Endodermal cell (in vitro differentiated cells): Measurements from ENCODE around the gene SLC66A3. TPM values are rescaled to one million over a fixed set of nuclear protein-coding genes. Genes with fewer than 3 reads are reported as not detected.

Experiments used
- DNase-seq: peaks from one replicate; pipeline ENCODE4 v3.0.0-alpha.2; 2017
- H3K27ac ChIP-seq: 2 replicates; pipeline ENCODE4 v1.5.1; 2013; ENCODE audit warnings: mild to moderate bottlenecking, low read depth, low read length, moderate library complexity
- H3K27me3 ChIP-seq: 2 replicates; pipeline ENCODE4 v1.6.1; 2013; ENCODE audit warnings: mild to moderate bottlenecking, low read length, moderate library complexity; ENCODE audit not compliant: insufficient read depth, control insufficient read depth, poor library complexity, severe bottlenecking
- H3K36me3 ChIP-seq: 2 replicates; pipeline ENCODE4 v1.7.0; 2013; ENCODE audit warnings: mild to moderate bottlenecking, low read length, moderate library complexity; ENCODE audit not compliant: control insufficient read depth, insufficient read depth
- H3K4me1 ChIP-seq: one replicate; pipeline ENCODE4 v1.7.0; 2013; ENCODE audit warnings: low read length; ENCODE audit not compliant: control insufficient read depth, insufficient read depth
- H3K4me3 ChIP-seq: 2 replicates; pipeline ENCODE4 v1.5.1; 2013; ENCODE audit warnings: mild to moderate bottlenecking, low read length, moderate library complexity
- H3K9ac ChIP-seq: 2 replicates; pipeline ENCODE4 v1.6.1; 2013; ENCODE audit warnings: mild to moderate bottlenecking, low read length, moderate library complexity; ENCODE audit not compliant: poor library complexity, severe bottlenecking; ENCODE audit errors: extremely low read depth
- H3K9me3 ChIP-seq: 2 replicates; pipeline ENCODE4 v1.6.1; 2013; ENCODE audit warnings: mild to moderate bottlenecking, low read length, moderate library complexity; ENCODE audit not compliant: control insufficient read depth
- H3K27ac Mint-ChIP-seq: 2 replicates; pipeline ENCODE4 v1.8.0; 2020; ENCODE audit warnings: mixed read lengths
- H3K27me3 Mint-ChIP-seq: 2 replicates; pipeline ENCODE4 v1.8.0; 2021; ENCODE audit warnings: mild to moderate bottlenecking, mixed read lengths; ENCODE audit not compliant: insufficient read depth
- H3K36me3 Mint-ChIP-seq: 2 replicates; pipeline ENCODE4 v1.8.0; 2020; ENCODE audit warnings: low read depth, mixed read lengths
- H3K4me1 Mint-ChIP-seq: 2 replicates; pipeline ENCODE4 v1.8.0; 2020; ENCODE audit warnings: mixed read lengths
- H3K4me3 Mint-ChIP-seq: 2 replicates; pipeline ENCODE4 v1.8.0; 2020; ENCODE audit warnings: mild to moderate bottlenecking, moderate library complexity, mixed read lengths
- H3K9me3 Mint-ChIP-seq: 2 replicates; pipeline ENCODE4 v1.8.0; 2020; ENCODE audit warnings: mild to moderate bottlenecking, mixed read lengths
- WGBS, 2 experiments: methylation state at CpG; one replicate each; pipeline versions ENCODE4 v1.1.5 to v1.1.7; 2013; ENCODE audit warnings: missing lambda C conversion rate in 2 of 2, mixed read lengths in 1 of 2; ENCODE audit not compliant: insufficient coverage in 1 of 2, insufficient read length in 1 of 2; 5-methylcytosine and 5-hydroxymethylcytosine counted together
- total RNA-seq, 2 donors: library from RNA; stranded (reverse); fragmentation: NEBNext Ultra II Directional in 1 of 2; extraction: Animal tissue kit (Norgen Biotek cat#: 25700) in 1 of 2; gene quantifications; 2 replicates in 1 of 2; 3 replicates in 1 of 2; pipeline ENCODE4 v1.2.1, GENCODE V29; 2021
- TF ChIP-seq, protein P1 (sequence below): fragments of 200-600 bp; sonication (generic); conservative IDR thresholded peaks from 2 replicates; pipeline ENCODE4 v1.5.0; 2021; ENCODE audit warnings: antibody characterized with exemption, mild to moderate bottlenecking

SLC66A3 gene
- total RNA-seq, 2 donors from 2014 or later = 14.4 to 17.5 TPM

DNA sequence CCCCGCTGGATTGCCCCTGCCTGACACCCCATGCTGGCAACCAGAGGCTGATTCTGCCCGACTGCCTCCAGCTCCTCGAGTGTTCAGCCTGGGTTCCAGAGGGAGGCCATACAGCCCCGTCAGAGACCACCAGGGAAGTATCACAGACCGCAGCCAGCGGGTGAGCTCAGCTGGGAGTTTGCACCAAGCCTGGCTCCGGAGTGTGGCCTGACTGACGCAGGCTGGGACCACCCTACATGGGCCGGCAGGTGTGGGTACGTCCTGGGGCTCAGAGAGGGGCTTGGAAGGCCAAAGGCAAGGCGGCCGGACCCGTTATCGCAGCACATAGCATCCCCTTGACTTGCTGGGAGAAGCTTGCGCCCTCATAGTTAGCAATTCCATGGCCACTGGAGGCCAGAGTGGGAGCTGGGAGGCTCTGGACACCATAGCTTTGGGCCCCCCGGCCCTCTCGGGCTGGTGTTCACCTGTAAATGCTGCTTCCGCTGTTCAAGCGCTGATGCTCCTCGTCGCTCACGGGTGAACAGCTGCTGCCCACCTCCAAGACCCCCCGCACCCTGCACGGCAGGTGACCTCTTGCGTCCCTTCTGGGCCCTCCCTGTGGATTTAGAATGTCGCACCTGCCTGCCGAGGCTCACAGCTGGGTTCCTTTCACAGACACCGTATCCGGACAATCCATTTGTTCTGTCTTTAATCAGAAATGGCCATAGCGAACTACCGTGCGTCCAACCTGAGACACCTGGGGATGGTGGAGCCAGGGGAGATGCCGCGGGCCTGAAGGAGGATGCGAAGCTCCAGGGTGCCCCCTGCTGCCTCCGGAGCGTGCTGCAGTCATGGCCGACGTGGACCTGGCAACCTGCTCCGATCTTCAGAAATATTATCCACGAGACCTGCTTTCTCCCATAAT, 31.2 kb upstream of the SLC66A3 start:
- TF ChIP-seq, protein P1, sequence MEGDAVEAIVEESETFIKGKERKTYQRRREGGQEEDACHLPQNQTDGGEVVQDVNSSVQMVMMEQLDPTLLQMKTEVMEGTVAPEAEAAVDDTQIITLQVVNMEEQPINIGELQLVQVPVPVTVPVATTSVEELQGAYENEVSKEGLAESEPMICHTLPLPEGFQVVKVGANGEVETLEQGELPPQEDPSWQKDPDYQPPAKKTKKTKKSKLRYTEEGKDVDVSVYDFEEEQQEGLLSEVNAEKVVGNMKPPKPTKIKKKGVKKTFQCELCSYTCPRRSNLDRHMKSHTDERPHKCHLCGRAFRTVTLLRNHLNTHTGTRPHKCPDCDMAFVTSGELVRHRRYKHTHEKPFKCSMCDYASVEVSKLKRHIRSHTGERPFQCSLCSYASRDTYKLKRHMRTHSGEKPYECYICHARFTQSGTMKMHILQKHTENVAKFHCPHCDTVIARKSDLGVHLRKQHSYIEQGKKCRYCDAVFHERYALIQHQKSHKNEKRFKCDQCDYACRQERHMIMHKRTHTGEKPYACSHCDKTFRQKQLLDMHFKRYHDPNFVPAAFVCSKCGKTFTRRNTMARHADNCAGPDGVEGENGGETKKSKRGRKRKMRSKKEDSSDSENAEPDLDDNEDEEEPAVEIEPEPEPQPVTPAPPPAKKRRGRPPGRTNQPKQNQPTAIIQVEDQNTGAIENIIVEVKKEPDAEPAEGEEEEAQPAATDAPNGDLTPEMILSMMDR = peak; percentile 96
- Histone ChIP-seq H3K9ac (no peak overlapping the region), H3K27ac (no peak overlapping the region), H3K36me3 (no peaks in the 10 kb centered on the region), H3K4me1 (peaks cover 8% of the 10 kb centered on the region), H3K9me3 (no peaks in the 10 kb centered on the region), H3K27me3 (no peaks in the 10 kb centered on the region), H3K4me3 (no peak overlapping the region)
- no peak overlapping the region for H3K27ac Mint-ChIP-seq
- peaks cover 2% of the 10 kb centered on the region for H3K4me1 Mint-ChIP-seq
- H3K27me3 Mint-ChIP-seq = peaks cover 8% of the 10 kb centered on the region
- no peaks in the 10 kb centered on the region for H3K9me3 Mint-ChIP-seq
- WGBS, 2 experiments = 64 to 81% methylated on average over 19 to 41 of the region's 41 CpGs
- H3K4me3 Mint-ChIP-seq = no peak overlapping the region
- DNase-seq = peak; percentile 95
- no peaks in the 10 kb centered on the region for H3K36me3 Mint-ChIP-seq

DNA sequence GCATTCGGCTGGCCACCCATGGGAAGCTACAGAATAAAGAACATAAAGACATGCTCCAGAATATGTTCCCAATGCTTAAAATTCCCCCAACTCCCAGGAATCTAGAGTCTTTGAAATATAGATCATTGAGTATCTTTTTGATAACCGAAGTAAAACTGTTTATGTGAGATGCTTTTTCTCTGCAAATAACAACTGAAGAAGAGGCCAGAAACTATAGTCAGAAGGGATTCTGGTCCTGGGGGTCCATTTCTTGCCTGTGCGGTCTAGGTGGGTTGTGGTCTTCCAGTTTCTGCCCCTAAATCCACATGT, 30.6 kb upstream of the SLC66A3 start:
- no peaks in the 10 kb centered on the region for H3K36me3 ChIP-seq
- no peaks in the 10 kb centered on the region for H3K27me3 ChIP-seq
- no peaks in the 10 kb centered on the region for H3K36me3 Mint-ChIP-seq
- 67 to 75% methylated on average over 3 of the region's 3 CpGs for WGBS, 2 experiments
- no peak overlapping the region for H3K27ac ChIP-seq
- no peak overlapping the region for H3K9ac ChIP-seq
- H3K4me3 ChIP-seq = no peak overlapping the region
- peaks cover 8% of the 10 kb centered on the region for H3K27me3 Mint-ChIP-seq
- peaks cover 2% of the 10 kb centered on the region for H3K4me1 Mint-ChIP-seq
- TF ChIP-seq, protein P1 = no peak
- no peak overlapping the region for H3K27ac Mint-ChIP-seq
- no peak overlapping the region for H3K4me3 Mint-ChIP-seq
- peaks cover 8% of the 10 kb centered on the region for H3K4me1 ChIP-seq
- DNase-seq = peak; percentile 35
- no peaks in the 10 kb centered on the region for H3K9me3 Mint-ChIP-seq
- no peaks in the 10 kb centered on the region for H3K9me3 ChIP-seq

DNA sequence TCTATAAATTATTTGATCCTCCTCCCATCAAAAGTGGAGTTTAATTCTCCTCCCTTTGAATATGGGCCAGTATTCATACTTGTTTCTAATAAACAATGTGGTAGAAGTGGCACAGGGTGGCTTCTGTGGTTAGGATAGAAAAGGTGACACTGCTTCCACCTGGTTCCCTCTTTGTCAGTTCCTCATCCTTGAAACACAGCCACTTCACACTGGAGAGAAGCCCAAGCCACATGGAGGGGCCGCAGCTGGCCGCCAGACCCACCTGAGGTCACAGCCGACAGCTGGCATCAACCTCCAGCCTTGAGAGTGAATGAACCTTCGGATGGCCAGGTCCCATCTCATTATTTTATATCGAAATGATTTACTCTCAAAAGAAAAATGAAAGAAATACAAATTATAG, 27.5 kb upstream of the SLC66A3 start:
- DNase-seq = no peak
- no peaks in the 10 kb centered on the region for H3K9me3 Mint-ChIP-seq
- H3K9ac ChIP-seq = no peak overlapping the region
- no peaks in the 10 kb centered on the region for H3K36me3 Mint-ChIP-seq
- H3K27me3 ChIP-seq = no peaks in the 10 kb centered on the region
- TF ChIP-seq, protein P1 = no peak
- H3K9me3 ChIP-seq = no peaks in the 10 kb centered on the region
- peaks cover 7% of the 10 kb centered on the region for H3K27me3 Mint-ChIP-seq
- peaks cover 8% of the 10 kb centered on the region for H3K4me1 ChIP-seq
- H3K4me1 Mint-ChIP-seq = peaks cover 4% of the 10 kb centered on the region
- no peak overlapping the region for H3K27ac ChIP-seq
- H3K4me3 ChIP-seq = no peak overlapping the region
- no peak overlapping the region for H3K4me3 Mint-ChIP-seq
- H3K36me3 ChIP-seq = no peaks in the 10 kb centered on the region
- no peak overlapping the region for H3K27ac Mint-ChIP-seq
- WGBS, 2 experiments = 98% methylated on average over 5 of the region's 5 CpGs; no CpG with 5 or more reads in 1 of the 2 experiments
